Neutrophil (primary cell): ENCODE measurements around the gene NFIA.

ENCODE experiments used
- H3K27ac ChIP-seq: fragments of 200-600 bp; sonication (generic); 2 replicates; pipeline ENCODE4 v1.5.1; 2016; ENCODE audit warnings: mild to moderate bottlenecking, moderate library complexity
- H3K27me3 ChIP-seq: fragments of 200-600 bp; sonication (generic); 2 replicates; pipeline ENCODE4 v1.6.0; 2016; ENCODE audit warnings: mild to moderate bottlenecking
- H3K36me3 ChIP-seq: fragments of 200-600 bp; sonication (generic); 2 replicates; pipeline ENCODE4 v1.5.1; 2017
- H3K4me1 ChIP-seq, 2 experiments: fragments of 200-600 bp in 1 of 2; sonication (generic) in 1 of 2; 1 replicate in 1 of 2; 2 replicates in 1 of 2; pipeline versions ENCODE4 v1.5.1 to v1.6.1; 2013 to 2016; ENCODE audit warnings: low read depth in 1 of 2, low read length in 1 of 2, mild to moderate bottlenecking in 1 of 2, moderate library complexity in 1 of 2; ENCODE audit not compliant: control insufficient read depth in 1 of 2, insufficient read depth in 1 of 2
- H3K4me3 ChIP-seq, 2 experiments: fragments of 200-600 bp in 1 of 2; sonication (generic) in 1 of 2; 1 replicate in 1 of 2; 2 replicates in 1 of 2; pipeline ENCODE4 v1.5.1; 2013 to 2016; ENCODE audit warnings: low read depth in 1 of 2, low read length in 1 of 2, mild to moderate bottlenecking in 1 of 2, moderate library complexity in 1 of 2
- H3K9me3 ChIP-seq: fragments of 200-600 bp; sonication (generic); 2 replicates; pipeline ENCODE4 v1.5.1; 2016
- CTCF ChIP-seq: fragments of 200-600 bp; sonication (generic); IDR thresholded peaks from 2 replicates; pipeline ENCODE4 v1.5.1; 2016; ENCODE audit warnings: antibody characterized with exemption

Gene NFIA

DNA sequence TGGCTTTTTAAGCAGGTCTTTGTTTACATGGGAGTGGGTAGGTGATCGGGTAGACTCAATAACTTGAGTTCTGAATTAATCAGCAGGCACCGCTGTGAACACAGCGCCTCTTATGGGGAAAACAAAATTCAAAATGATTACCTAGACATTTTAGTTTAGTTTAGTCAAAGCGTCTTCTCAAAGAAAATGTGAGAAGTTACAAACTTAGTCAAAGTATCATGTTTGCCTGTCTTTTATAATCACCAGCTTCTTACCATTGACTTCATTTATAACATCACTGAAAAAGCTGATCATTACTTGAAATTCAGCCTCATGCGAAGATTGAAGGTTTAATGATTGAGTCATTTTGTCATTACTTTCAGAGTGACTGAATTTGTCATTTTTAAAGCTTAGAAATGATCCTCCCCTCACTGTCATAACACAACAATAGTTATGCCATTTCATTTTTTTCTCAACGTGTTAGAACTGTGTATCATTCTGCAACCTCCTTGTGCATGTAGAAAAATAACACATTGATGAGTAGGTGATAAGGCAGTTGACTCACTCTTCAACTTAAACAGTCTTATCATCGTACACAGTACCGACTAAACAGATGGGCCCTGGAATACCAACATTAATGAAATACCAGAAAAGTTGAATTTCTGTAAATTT is 188.5 kb downstream of the NFIA start:
- Histone ChIP-seq H3K36me3 (no peaks in the 10 kb centered on the region), H3K4me1 (peaks cover 0 to 11% of the 10 kb centered on the region in 2 experiments), H3K4me3 (no peak overlapping the region), H3K27me3 (no peaks in the 10 kb centered on the region), H3K27ac (no peak overlapping the region), H3K9me3 (no peaks in the 10 kb centered on the region)
- TF ChIP-seq CTCF = no peak

GRCh38 chr1:61271412-61271789 is 189.0 kb downstream of the NFIA start:
- no peak overlapping the region for H3K27ac ChIP-seq
- H3K4me3 ChIP-seq = no peak overlapping the region
- H3K4me1 ChIP-seq = peaks cover 0 to 11% of the 10 kb centered on the region in 2 experiments
- H3K9me3 ChIP-seq = no peaks in the 10 kb centered on the region
- no peaks in the 10 kb centered on the region for H3K36me3 ChIP-seq
- no peaks in the 10 kb centered on the region for H3K27me3 ChIP-seq
- no peak for TF ChIP-seq CTCF

DNA sequence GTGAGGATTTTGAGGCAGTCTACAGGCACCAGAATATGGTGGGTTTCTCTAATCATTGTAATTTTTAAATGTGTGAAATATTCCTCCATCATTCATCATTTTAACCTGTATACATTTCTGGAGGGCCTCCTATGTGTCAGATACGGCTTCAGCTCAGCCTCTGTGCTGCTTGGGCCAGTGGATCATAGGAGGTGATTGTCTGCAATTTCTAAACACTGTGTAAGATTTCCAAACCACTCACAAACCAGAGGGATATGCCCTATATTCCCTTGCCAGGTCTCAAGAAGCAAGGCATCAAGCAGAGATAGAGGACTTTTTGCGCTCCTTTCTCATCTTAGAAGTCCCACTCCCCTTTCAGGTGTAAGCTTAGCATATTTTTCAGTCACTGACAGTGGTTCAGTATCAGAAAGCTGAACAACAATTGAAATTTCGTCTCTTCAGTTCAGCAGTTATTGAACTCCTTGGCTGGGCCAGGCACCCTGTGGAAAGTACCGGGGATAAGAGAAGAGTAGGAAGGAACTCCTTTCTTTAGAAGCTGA is 190.9 kb downstream of the NFIA start:
- Histone ChIP-seq H3K4me1 (peaks cover 0 to 11% of the 10 kb centered on the region in 2 experiments), H3K4me3 (no peak overlapping the region)

DNA sequence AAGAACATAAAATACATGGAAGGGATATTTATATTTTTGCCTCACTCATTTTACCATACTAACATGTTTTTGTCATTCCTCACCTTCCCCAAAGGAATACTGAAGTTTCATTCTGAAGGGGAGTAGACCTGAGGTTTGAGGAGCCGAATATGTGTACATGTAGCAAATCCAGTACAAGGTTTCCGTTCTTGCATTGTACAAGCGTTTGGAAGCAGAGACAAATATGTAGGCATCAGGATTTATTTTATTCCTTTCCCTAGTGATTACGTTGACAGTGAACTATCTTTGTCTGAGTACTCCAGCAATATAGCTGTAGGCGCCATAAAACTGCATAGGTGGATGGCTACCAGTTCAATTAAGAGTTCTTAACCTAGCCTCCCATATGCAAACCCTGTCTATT is 191.5 kb downstream of the NFIA start:
- H3K4me1 ChIP-seq = peaks cover 0 to 11% of the 10 kb centered on the region in 2 experiments
- H3K27me3 ChIP-seq = no peaks in the 10 kb centered on the region
- no peaks in the 10 kb centered on the region for H3K9me3 ChIP-seq
- H3K4me3 ChIP-seq = no peak overlapping the region
- no peak for TF ChIP-seq CTCF
- no peak overlapping the region for H3K27ac ChIP-seq
- no peaks in the 10 kb centered on the region for H3K36me3 ChIP-seq

More for the DNA sequence above, 190.9 kb downstream of the NFIA start:
- no peaks in the 10 kb centered on the region for H3K9me3 ChIP-seq
- H3K27me3 ChIP-seq = no peaks in the 10 kb centered on the region
- H3K27ac ChIP-seq = no peak overlapping the region
- no peaks in the 10 kb centered on the region for H3K36me3 ChIP-seq
- no peak for TF ChIP-seq CTCF

DNA sequence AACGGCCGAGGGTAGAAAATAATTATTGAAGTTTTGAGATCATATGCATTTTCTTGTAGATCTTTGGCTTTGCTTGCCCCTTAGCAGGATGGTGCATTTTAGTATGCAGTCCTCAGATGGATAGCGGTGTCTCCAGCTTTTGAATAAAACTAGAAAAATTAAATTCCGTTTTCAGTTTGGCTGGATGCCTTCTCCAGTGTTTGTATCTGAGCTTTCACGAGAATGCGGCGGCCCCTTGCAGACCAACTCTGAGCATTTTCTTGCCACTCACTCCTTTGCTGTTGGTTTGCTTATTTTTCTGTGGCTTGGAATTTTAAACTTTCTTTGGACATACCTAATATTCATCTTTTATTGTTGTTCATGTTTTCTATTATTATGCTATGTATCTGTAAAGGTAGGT is 192.6 kb downstream of the NFIA start:
- Histone ChIP-seq H3K27me3 (no peaks in the 10 kb centered on the region), H3K27ac (no peak overlapping the region), H3K9me3 (no peaks in the 10 kb centered on the region), H3K36me3 (no peaks in the 10 kb centered on the region), H3K4me1 (peaks cover 0 to 11% of the 10 kb centered on the region in 2 experiments), H3K4me3 (no peak overlapping the region)
- TF ChIP-seq CTCF = no peak
